Measurements from ENCODE around the gene RAPH1. TPM values are rescaled to one million over a fixed set of nuclear protein-coding genes. Genes with fewer than 3 reads are reported as not detected.
"Not testable (repeated sequence)": the region's sequence is repeated elsewhere in the genome, so short reads cannot be mapped to it uniquely, and the experiment has no call there.

RAPH1 gene
- total RNA-seq, 1 experiment from 2014 or later = not detected

GRCh38 chr2:203536586-203536951 lies 1.5 kb upstream of the RAPH1 start:
- H2AFZ ChIP-seq (ENCODE audit: low read length); H3K36me3 ChIP-seq (ENCODE audit: insufficient read depth, low read length); H3K27me3 ChIP-seq (ENCODE audit: low read length); DNase-seq; H3K4me1 ChIP-seq (ENCODE audit: low read length); H3K27ac ChIP-seq (ENCODE audit: low read length); H3K9me2 ChIP-seq (replicated peaks; ENCODE audit: insufficient read depth, low read length); H3K4me3 ChIP-seq (ENCODE audit: low read length); H4K20me1 ChIP-seq (ENCODE audit: insufficient read depth, low read depth, low read length); H3K9ac ChIP-seq (ENCODE audit: low read length); H3K79me2 ChIP-seq (ENCODE audit: low read length); H3K4me2 ChIP-seq (ENCODE audit: low read depth, low read length, poor library complexity, severe bottlenecking); H3K9me3 ChIP-seq (ENCODE audit: low read length): not testable (repeated sequence)

GRCh38 chr2:203535784-203536585 lies 884 bp upstream of the RAPH1 start:
- no peaks in the 10 kb centered on the region for H3K36me3 ChIP-seq (ENCODE audit: insufficient read depth, low read length)
- H3K4me1 ChIP-seq (ENCODE audit: low read length) = 0 out of 2 replicates have a peak, but pooled peaks cover 2% of the 10 kb centered on the region
- H2AFZ ChIP-seq (ENCODE audit: low read length) = no peak overlapping the region
- H3K27me3 ChIP-seq (ENCODE audit: low read length) = no peaks in the 10 kb centered on the region
- no peaks in the 10 kb centered on the region for H4K20me1 ChIP-seq (ENCODE audit: insufficient read depth, low read depth, low read length)
- no peak overlapping the region for H3K9ac ChIP-seq (ENCODE audit: low read length)
- H3K4me2 ChIP-seq (ENCODE audit: low read depth, low read length, poor library complexity, severe bottlenecking) = no peak overlapping the region
- H3K4me3 ChIP-seq (ENCODE audit: low read length) = no peak overlapping the region
- H3K79me2 ChIP-seq (ENCODE audit: low read length) = no peaks in the 10 kb centered on the region
- no peaks in the 10 kb centered on the region for H3K9me3 ChIP-seq (ENCODE audit: low read length)
- no peak overlapping the region for H3K27ac ChIP-seq (ENCODE audit: low read length)
- DNase-seq = no peak
- no peaks in the 10 kb centered on the region for H3K9me2 ChIP-seq (replicated peaks; ENCODE audit: insufficient read depth, low read length)

GRCh38 chr2:203534621-203535077 lies 452 bp downstream of the RAPH1 start:
- H3K9ac ChIP-seq (ENCODE audit: low read length) = 0 out of 2 replicates have a peak overlapping the region, but pooled peaks have one; percentile 9
- H2AFZ ChIP-seq (ENCODE audit: low read length) = no peak overlapping the region
- no peak overlapping the region for H3K27ac ChIP-seq (ENCODE audit: low read length)

GRCh38 chr2:203533676-203534591 lies 1.2 kb downstream of the RAPH1 start:
- Histone ChIP-seq H3K27ac (ENCODE audit: low read length) (no peak overlapping the region), H3K36me3 (ENCODE audit: insufficient read depth, low read length) (no peaks in the 10 kb centered on the region), H3K4me2 (ENCODE audit: low read depth, low read length, poor library complexity, severe bottlenecking) (peak overlapping the region; percentile 61), H3K27me3 (ENCODE audit: low read length) (no peaks in the 10 kb centered on the region), H4K20me1 (ENCODE audit: insufficient read depth, low read depth, low read length) (no peaks in the 10 kb centered on the region), H3K4me3 (ENCODE audit: low read length) (no peak overlapping the region), H3K9ac (ENCODE audit: low read length) (no peak overlapping the region), H3K4me1 (ENCODE audit: low read length) (0 out of 2 replicates have a peak, but pooled peaks cover 2% of the 10 kb centered on the region), H3K9me3 (ENCODE audit: low read length) (no peaks in the 10 kb centered on the region), H2AFZ (ENCODE audit: low read length) (no peak overlapping the region), H3K9me2 (replicated peaks; ENCODE audit: insufficient read depth, low read length) (no peaks in the 10 kb centered on the region), H3K79me2 (ENCODE audit: low read length) (no peaks in the 10 kb centered on the region)
- DNase-seq = no peak

More at GRCh38 chr2:203534621-203535077, 452 bp downstream of the RAPH1 start:
- no peaks in the 10 kb centered on the region for H3K9me3 ChIP-seq (ENCODE audit: low read length)
- H3K27me3 ChIP-seq (ENCODE audit: low read length) = no peaks in the 10 kb centered on the region
- H3K4me1 ChIP-seq (ENCODE audit: low read length) = 0 out of 2 replicates have a peak, but pooled peaks cover 2% of the 10 kb centered on the region
- peak overlapping the region; percentile 61 for H3K4me2 ChIP-seq (ENCODE audit: low read depth, low read length, poor library complexity, severe bottlenecking)
- no peaks in the 10 kb centered on the region for H3K9me2 ChIP-seq (replicated peaks; ENCODE audit: insufficient read depth, low read length)
- H4K20me1 ChIP-seq (ENCODE audit: insufficient read depth, low read depth, low read length) = no peaks in the 10 kb centered on the region
- peak overlapping the region; percentile 58 for H3K4me3 ChIP-seq (ENCODE audit: low read length)
- no peaks in the 10 kb centered on the region for H3K79me2 ChIP-seq (ENCODE audit: low read length)
- H3K36me3 ChIP-seq (ENCODE audit: insufficient read depth, low read length) = no peaks in the 10 kb centered on the region
- no peak for DNase-seq

- Histone ChIP-seq H4K20me1 (ENCODE audit: insufficient read depth, low read depth, low read length) (no peaks in the 10 kb centered on the region), H3K79me2 (ENCODE audit: low read length) (no peaks in the 10 kb centered on the region), H3K4me2 (ENCODE audit: low read depth, low read length, poor library complexity, severe bottlenecking) (no peak overlapping the region), H3K27me3 (ENCODE audit: low read length) (no peaks in the 10 kb centered on the region), H3K4me3 (ENCODE audit: low read length) (no peak overlapping the region), H3K9ac (ENCODE audit: low read length) (no peak overlapping the region), H3K4me1 (ENCODE audit: low read length) (0 out of 2 replicates have a peak, but pooled peaks cover 2% of the 10 kb centered on the region), H3K27ac (ENCODE audit: low read length) (no peak overlapping the region), H2AFZ (ENCODE audit: low read length) (no peak overlapping the region), H3K9me2 (replicated peaks; ENCODE audit: insufficient read depth, low read length) (no peaks in the 10 kb centered on the region), H3K9me3 (ENCODE audit: low read length) (no peaks in the 10 kb centered on the region), H3K36me3 (ENCODE audit: insufficient read depth, low read length) (no peaks in the 10 kb centered on the region)
- DNase-seq = no peak
Measured at GRCh38 chr2:203532957-203533658, 2.0 kb downstream of the RAPH1 start.

GRCh38 chr2:203527719-203528118 lies 7.4 kb downstream of the RAPH1 start:
- H3K27ac ChIP-seq (ENCODE audit: low read length) = no peak overlapping the region

GRCh38 chr2:203513268-203513667 lies 21.8 kb downstream of the RAPH1 start:
- H3K4me2 ChIP-seq (ENCODE audit: low read depth, low read length, poor library complexity, severe bottlenecking); H3K9me2 ChIP-seq (replicated peaks; ENCODE audit: insufficient read depth, low read length); H3K27me3 ChIP-seq (ENCODE audit: low read length); H3K4me3 ChIP-seq (ENCODE audit: low read length); H3K27ac ChIP-seq (ENCODE audit: low read length); H4K20me1 ChIP-seq (ENCODE audit: insufficient read depth, low read depth, low read length); DNase-seq; H3K36me3 ChIP-seq (ENCODE audit: insufficient read depth, low read length); H2AFZ ChIP-seq (ENCODE audit: low read length); H3K79me2 ChIP-seq (ENCODE audit: low read length); H3K9me3 ChIP-seq (ENCODE audit: low read length); H3K9ac ChIP-seq (ENCODE audit: low read length); H3K4me1 ChIP-seq (ENCODE audit: low read length): not testable (repeated sequence)

More at GRCh38 chr2:203527719-203528118, 7.4 kb downstream of the RAPH1 start:
- no peaks in the 10 kb centered on the region for H3K27me3 ChIP-seq (ENCODE audit: low read length)
- DNase-seq = no peak
- no peak overlapping the region for H3K9ac ChIP-seq (ENCODE audit: low read length)
- H3K4me3 ChIP-seq (ENCODE audit: low read length) = no peak overlapping the region
- H3K36me3 ChIP-seq (ENCODE audit: insufficient read depth, low read length) = no peaks in the 10 kb centered on the region
- H3K9me3 ChIP-seq (ENCODE audit: low read length) = no peaks in the 10 kb centered on the region
- no peaks in the 10 kb centered on the region for H3K4me1 ChIP-seq (ENCODE audit: low read length)
- no peak overlapping the region for H3K4me2 ChIP-seq (ENCODE audit: low read depth, low read length, poor library complexity, severe bottlenecking)
- no peaks in the 10 kb centered on the region for H3K9me2 ChIP-seq (replicated peaks; ENCODE audit: insufficient read depth, low read length)
- no peak overlapping the region for H2AFZ ChIP-seq (ENCODE audit: low read length)
- H3K79me2 ChIP-seq (ENCODE audit: low read length) = no peaks in the 10 kb centered on the region
- no peaks in the 10 kb centered on the region for H4K20me1 ChIP-seq (ENCODE audit: insufficient read depth, low read depth, low read length)

Measured in Karpas-422 (cell line).